ENCODE results near the gene STUM. TPM values are rescaled to one million over a fixed set of nuclear protein-coding genes. Genes with fewer than 3 reads are reported as not detected.
A peak's percentile ranks its signal among the peaks of the same experiment; 100 is the strongest.

The STUM gene
- polyA plus RNA-seq, 1 donor (not counting 4 experiments of a cell fraction or from before 2014, with no cell fraction given) = 0.01 TPM

- Histone ChIP-seq H3K27ac (ENCODE audit: control insufficient read depth, insufficient read depth, low read length) (no peak overlapping the region), H3K9ac (ENCODE audit: control insufficient read depth, extremely low read depth, insufficient read depth, low read length) (no peak overlapping the region), H4K20me1 (ENCODE audit: control insufficient read depth, extremely low read depth, insufficient read depth, low read length) (no peaks in the 10 kb centered on the region), H3K4me2 (ENCODE audit: control insufficient read depth, extremely low read depth, insufficient read depth, low read depth, low read length) (no peak overlapping the region), H2AFZ (ENCODE audit: control insufficient read depth, low read length) (no peak overlapping the region), H3K4me1 (ENCODE audit: control insufficient read depth, extremely low read depth, insufficient read depth, low read length) (peaks cover 11% of the 10 kb centered on the region), H3K9me3 (ENCODE audit: control insufficient read depth, low read depth, low read length) (no peaks in the 10 kb centered on the region), H3K27me3 (ENCODE audit: control insufficient read depth, extremely low read depth, insufficient read depth, low read length) (no peaks in the 10 kb centered on the region), H3K79me2 (ENCODE audit: control insufficient read depth, insufficient read depth, low read length) (no peaks in the 10 kb centered on the region), H3K4me3 (ENCODE audit: control insufficient read depth in 2 of 3, extremely low read depth in 1 of 3, insufficient read depth in 2 of 3, low read depth in 1 of 3, low read length in 3 of 3) (no peak overlapping the region), H3K9me1 (ENCODE audit: control insufficient read depth, extremely low read depth, insufficient read depth, low read length) (no peaks in the 10 kb centered on the region), H3K36me3 (ENCODE audit: control insufficient read depth in 2 of 2, extremely low read depth in 1 of 2, insufficient read depth in 2 of 2, low read length in 2 of 2) (no peaks in the 10 kb centered on the region)
- FAIRE-seq (no peak), DNase-seq (ENCODE audit: low read depth, low spot score) (no peak)
- no peak for TF ChIP-seq EZH2 (IDR thresholded peaks at IDR 0.05; ENCODE audit: low read length)
- dilution Hi-C loops (cut with MboI; ENCODE audit: extremely low pct_ligation_motif_present, low sequenced_read_pairs) = no loop called here
These were observed 73.4 kb downstream of the STUM start for GRCh38 chr1:226622012-226622411.

- Histone ChIP-seq H3K36me3 (ENCODE audit: control insufficient read depth in 2 of 2, extremely low read depth in 1 of 2, insufficient read depth in 2 of 2, low read length in 2 of 2) (no peaks in the 10 kb centered on the region), H3K9ac (ENCODE audit: control insufficient read depth, extremely low read depth, insufficient read depth, low read length) (no peak overlapping the region), H2AFZ (ENCODE audit: control insufficient read depth, low read length) (no peak overlapping the region), H4K20me1 (ENCODE audit: control insufficient read depth, extremely low read depth, insufficient read depth, low read length) (no peaks in the 10 kb centered on the region), H3K27ac (ENCODE audit: control insufficient read depth, insufficient read depth, low read length) (no peak overlapping the region), H3K4me1 (ENCODE audit: control insufficient read depth, extremely low read depth, insufficient read depth, low read length) (peaks cover 11% of the 10 kb centered on the region), H3K9me3 (ENCODE audit: control insufficient read depth, low read depth, low read length) (no peaks in the 10 kb centered on the region), H3K4me2 (ENCODE audit: control insufficient read depth, extremely low read depth, insufficient read depth, low read depth, low read length) (peak overlapping the region; percentile 39), H3K79me2 (ENCODE audit: control insufficient read depth, insufficient read depth, low read length) (no peaks in the 10 kb centered on the region), H3K27me3 (ENCODE audit: control insufficient read depth, extremely low read depth, insufficient read depth, low read length) (no peaks in the 10 kb centered on the region), H3K4me3 (ENCODE audit: control insufficient read depth in 2 of 3, extremely low read depth in 1 of 3, insufficient read depth in 2 of 3, low read depth in 1 of 3, low read length in 3 of 3) (no peak overlapping the region), H3K9me1 (ENCODE audit: control insufficient read depth, extremely low read depth, insufficient read depth, low read length) (no peaks in the 10 kb centered on the region)
- FAIRE-seq (peak; percentile 95), DNase-seq (ENCODE audit: low read depth, low spot score) (peak; percentile 79)
- TF ChIP-seq CTCF (optimal IDR thresholded peaks at IDR 0.05 in 1 of 3, IDR thresholded peaks at IDR 0.05 in 1 of 3, conservative IDR thresholded peaks at IDR 0.05 in 1 of 3; ENCODE audit: extremely low read depth in 1 of 3, insufficient read depth in 2 of 3, low read length in 3 of 3) (no peak), EZH2 (IDR thresholded peaks at IDR 0.05; ENCODE audit: low read length) (no peak)
- dilution Hi-C loops (cut with MboI; ENCODE audit: extremely low pct_ligation_motif_present, low sequenced_read_pairs) = no loop called here
These were observed 76.0 kb downstream of the STUM start for GRCh38 chr1:226624526-226624925.

GRCh38 chr1:226625326-226625725, 76.8 kb downstream of the STUM start:
- Histone ChIP-seq H3K27me3 (ENCODE audit: control insufficient read depth, extremely low read depth, insufficient read depth, low read length) (no peaks in the 10 kb centered on the region), H3K9me3 (ENCODE audit: control insufficient read depth, low read depth, low read length) (no peaks in the 10 kb centered on the region), H3K9ac (ENCODE audit: control insufficient read depth, extremely low read depth, insufficient read depth, low read length) (no peak overlapping the region), H3K36me3 (ENCODE audit: control insufficient read depth in 2 of 2, extremely low read depth in 1 of 2, insufficient read depth in 2 of 2, low read length in 2 of 2) (no peaks in the 10 kb centered on the region), H3K4me2 (ENCODE audit: control insufficient read depth, extremely low read depth, insufficient read depth, low read depth, low read length) (no peak overlapping the region), H3K27ac (ENCODE audit: control insufficient read depth, insufficient read depth, low read length) (no peak overlapping the region), H2AFZ (ENCODE audit: control insufficient read depth, low read length) (no peak overlapping the region), H3K4me1 (ENCODE audit: control insufficient read depth, extremely low read depth, insufficient read depth, low read length) (peaks cover 11% of the 10 kb centered on the region), H3K9me1 (ENCODE audit: control insufficient read depth, extremely low read depth, insufficient read depth, low read length) (no peaks in the 10 kb centered on the region), H3K4me3 (ENCODE audit: control insufficient read depth in 2 of 3, extremely low read depth in 1 of 3, insufficient read depth in 2 of 3, low read depth in 1 of 3, low read length in 3 of 3) (no peak overlapping the region), H4K20me1 (ENCODE audit: control insufficient read depth, extremely low read depth, insufficient read depth, low read length) (no peaks in the 10 kb centered on the region), H3K79me2 (ENCODE audit: control insufficient read depth, insufficient read depth, low read length) (no peaks in the 10 kb centered on the region)
- no peak for FAIRE-seq
- dilution Hi-C loops (cut with MboI; ENCODE audit: extremely low pct_ligation_motif_present, low sequenced_read_pairs) = no loop called here
- TF ChIP-seq CTCF (optimal IDR thresholded peaks at IDR 0.05 in 1 of 3, IDR thresholded peaks at IDR 0.05 in 1 of 3, conservative IDR thresholded peaks at IDR 0.05 in 1 of 3; ENCODE audit: extremely low read depth in 1 of 3, insufficient read depth in 2 of 3, low read length in 3 of 3) (no peak), EZH2 (IDR thresholded peaks at IDR 0.05; ENCODE audit: low read length) (no peak)
- no peak for DNase-seq (ENCODE audit: low read depth, low spot score)

Data from keratinocyte (primary cell).